ENCODE measurements around the gene LEO1.
"Not testable (repeated sequence)": the region's sequence is repeated elsewhere in the genome, so short reads cannot be mapped to it uniquely, and the experiment has no call there.

The LEO1 gene

DNA sequence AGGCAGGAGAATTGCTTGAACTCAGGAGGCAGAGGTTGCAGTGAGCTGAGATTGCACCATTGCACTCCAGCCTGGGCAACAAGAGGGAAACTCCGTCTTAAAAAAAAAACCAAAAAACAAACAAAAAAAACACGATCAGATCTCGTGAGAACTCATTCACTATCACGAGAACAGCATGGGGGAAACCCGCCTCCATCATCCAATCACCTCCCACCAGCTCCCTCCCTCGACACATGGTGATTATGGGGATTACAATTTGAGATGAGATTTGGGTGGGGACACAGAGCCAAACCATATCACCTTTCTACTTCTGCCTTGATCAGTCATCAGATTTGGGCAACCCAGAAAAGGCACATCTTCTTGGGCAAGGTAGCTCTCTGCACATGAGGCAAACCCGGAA, 31.5 kb upstream of the LEO1 start:
- not testable (repeated sequence) for DNase-seq

DNA sequence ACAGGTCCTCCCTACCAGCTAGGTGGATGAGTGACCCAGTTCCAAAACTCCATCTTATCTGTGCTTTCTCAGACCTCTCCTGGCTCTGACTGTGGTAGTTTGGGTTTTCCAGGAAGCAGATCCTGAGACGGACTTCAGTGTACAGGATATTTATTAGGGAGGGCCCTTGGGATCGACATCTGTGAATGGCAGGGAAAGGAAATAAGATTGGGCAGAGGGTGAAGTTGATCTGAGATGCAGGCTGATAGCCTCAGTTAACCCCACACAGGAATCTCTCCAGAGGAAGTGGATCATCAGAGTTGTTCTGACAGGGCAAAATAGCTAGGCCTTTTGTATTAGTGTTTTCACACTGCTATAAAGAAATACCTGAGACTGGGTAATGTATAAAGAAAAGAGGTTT, 30.8 kb upstream of the LEO1 start:
- no peak for DNase-seq

DNA sequence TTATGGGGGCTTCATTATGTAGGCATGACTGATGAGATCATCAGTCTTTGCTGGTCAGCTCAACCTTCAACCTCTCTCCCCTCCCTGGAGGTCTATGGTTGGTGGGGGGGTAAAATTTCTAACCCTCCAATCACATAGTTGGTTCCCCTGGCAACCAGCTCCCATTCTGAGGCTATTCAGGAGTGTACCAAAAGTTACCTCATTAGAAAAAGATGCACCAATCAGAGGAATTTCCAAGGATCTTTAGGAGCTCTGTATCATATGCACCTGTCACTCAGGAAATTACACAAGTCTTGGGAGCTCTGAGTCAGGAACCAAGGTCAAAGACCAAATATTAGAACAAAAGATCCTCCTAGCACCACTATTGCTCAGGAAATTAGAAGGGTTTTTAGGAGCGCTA, 21.4 kb upstream of the LEO1 start:
- no peak for DNase-seq

DNA sequence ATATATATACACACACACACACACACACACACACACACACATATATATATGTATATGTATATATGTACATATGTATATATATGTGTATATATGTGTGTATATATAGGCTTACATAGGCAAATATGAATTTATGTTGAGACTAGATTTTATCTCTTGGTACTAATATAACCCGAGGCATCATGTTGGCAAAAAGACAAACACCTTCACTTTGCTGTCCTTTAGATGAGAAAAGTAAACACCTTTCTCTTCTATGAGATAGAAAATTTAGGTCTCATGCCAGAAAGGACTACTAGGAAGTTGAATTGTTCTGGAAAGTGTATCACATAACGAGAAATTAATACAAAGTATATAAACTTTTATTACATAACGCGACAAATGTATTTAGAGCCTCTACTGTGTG, 19.6 kb upstream of the LEO1 start:
- DNase-seq: no peak

DNA sequence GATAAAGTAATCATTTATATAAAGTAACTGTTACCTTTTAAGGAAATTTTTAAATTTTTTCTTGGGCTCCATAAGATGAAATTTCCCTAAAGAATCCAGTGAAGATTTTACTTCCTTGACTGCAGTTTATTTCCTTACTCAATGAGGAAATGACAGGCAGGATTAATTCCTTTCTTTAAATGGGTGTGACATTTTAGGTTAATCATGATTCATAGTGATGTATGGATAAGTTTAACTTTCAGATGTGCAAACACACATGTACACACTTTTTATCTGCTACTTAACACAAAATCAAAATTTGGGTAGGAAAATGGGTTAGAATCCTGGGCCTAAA, 11.2 kb upstream of the LEO1 start:
- no peak for DNase-seq

DNA sequence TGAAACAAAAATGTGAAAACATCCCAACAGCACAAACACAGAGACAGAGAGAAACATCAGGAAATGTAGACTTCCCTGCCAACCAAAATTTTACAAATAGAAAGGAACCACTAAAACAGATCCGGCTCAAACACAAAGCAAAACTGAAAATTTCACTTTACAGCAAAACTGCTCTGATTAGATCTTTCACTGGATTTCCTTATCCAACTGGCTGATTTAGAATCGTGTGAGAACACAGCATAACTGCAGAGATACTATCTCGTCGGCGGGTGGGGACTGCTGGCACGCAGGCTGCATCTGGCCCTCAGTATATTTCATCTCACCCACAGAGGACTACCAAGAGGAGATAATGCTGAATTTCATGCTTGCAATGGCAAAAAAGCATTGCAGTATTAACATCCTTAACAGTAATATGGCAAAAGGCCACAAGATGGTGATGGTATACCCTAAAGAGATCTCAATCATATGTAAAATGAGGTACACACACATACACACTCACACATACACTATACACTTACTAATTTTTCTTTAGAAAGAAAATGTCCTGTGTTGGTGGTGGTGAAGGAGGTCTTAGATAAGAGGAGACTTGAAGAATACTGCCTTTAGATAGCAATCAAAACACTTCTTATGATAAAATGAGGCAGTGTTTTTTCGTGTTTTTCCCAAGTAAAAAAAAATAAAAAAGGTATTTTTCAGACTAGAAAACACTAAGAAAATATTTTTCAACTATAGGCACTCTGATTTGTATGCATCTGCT, 10.6 kb upstream of the LEO1 start:
- peak; percentile 73 for DNase-seq

DNA sequence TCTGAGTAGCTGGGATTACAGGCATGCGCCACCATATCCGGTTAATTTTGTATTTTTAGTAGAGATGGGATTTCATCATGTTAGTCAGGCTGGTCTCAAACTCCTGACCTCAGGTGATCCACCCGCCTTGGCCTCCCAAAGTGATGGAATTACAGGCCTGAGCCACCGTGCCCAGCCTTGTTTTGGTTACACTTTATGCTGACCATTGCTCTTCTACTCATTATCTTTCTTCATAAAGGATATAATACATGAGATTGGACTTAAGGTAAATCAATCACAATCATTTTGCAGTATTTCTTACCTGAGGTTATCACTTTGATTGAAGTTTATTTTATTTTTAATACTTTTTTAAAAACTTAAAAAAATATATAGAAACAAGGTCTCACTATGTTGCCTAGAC, 2.2 kb upstream of the LEO1 start:
- DNase-seq: no peak

DNA sequence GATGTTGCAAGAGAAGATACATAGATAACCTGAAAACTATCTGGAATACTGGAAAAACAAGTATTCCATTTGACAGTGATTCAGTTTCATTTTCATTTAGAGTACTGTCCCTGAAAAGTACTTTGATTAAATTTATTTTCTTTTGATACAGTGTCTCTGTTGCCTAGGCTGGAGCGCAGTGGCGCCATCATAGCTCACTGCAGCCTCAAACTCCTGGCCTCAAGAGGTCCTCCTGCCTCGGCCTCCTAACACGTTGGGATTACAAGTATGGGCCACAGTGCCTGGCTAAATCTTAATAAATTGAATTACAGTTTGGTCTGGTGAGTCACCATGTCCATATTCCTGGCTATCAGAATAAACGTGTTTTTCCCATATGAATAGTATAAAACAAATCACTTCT, 1.6 kb upstream of the LEO1 start:
- no peak for DNase-seq

DNA sequence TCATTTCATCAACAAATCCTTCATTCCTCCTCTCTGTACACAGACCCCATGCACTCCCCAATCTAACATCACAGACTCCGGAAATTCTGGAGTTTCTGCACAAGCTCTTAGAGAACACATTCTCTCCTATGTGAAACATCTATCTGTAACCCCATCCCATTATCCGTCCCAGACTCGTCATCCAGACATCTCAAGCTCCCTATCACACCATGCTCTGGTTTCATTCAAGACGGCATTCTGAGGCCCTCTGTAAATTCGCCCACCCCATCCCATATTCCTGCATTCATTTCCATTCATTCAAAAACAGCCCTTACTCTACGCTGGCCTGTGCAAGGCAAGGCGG, 575 bp downstream of the LEO1 start:
- DNase-seq: no peak

DNA sequence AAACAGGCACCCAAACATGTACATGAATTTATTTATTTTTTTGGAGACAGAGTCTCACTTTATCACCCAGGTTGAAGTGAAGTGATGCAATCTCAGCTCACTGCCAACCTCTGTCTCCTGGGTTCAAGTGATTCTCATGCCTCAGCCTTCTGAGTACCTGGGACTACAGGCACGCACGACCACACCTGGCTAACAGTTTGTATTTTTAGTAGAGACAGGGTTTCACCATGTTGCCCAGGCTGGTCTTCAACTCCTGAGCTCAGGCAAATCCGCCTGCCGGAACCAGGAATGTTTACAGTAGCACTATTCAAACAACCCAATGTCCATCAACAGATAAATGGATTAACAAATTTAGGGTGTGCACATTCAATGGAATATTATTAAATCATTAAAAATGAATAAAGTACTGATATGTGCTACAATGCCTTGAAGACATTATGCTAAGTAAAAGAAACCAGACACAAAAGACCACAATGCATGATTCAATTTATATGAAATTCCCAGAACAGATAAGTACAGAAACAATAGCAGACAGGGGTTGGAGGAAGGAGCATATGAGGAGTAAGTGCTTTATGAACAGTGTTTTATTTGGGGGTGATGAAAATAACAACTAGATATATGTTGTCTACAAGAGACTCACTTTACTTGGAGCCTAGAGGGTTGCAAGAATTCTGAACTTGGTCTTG, 1.3 kb downstream of the LEO1 start:
- no peak for DNase-seq

DNA sequence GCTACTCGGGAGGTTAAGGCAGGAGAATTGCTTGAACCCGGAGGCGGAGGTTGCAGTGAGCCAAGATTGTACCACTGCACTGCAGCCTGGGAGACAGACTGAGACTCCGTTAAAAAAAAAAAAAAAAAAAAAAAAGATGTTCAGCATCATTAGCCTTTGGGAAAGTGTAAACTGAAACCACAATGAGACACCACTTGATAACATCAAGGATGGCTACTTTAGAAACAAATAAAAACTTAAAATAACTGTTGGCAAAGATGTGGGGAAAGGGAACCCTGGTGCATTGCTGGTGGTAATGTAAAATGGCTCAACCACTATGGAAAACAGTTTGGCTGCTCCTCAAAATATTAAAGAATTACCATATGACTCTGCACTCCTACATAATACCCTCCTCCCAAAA, 1.9 kb downstream of the LEO1 start:
- DNase-seq: no peak

DNA sequence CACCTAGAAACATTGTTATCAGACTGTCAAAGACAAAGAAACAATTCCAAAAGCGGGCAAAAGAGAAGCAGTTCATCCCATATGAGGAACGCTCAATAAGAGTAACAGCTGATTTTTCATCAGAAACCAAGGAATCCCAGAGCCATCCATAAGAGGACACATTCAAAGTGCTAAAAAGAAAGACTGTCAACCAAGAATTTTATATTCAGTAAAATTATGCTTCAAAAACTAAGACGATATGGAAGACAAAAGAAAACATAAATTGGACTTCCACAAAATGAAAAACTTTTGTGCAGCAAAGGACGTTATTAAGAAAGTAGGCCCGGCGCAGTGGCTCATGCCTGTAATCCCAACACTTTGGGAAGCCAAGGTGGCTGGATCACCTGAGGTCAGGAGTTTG, 4.0 kb downstream of the LEO1 start:
- DNase-seq: no peak

DNA sequence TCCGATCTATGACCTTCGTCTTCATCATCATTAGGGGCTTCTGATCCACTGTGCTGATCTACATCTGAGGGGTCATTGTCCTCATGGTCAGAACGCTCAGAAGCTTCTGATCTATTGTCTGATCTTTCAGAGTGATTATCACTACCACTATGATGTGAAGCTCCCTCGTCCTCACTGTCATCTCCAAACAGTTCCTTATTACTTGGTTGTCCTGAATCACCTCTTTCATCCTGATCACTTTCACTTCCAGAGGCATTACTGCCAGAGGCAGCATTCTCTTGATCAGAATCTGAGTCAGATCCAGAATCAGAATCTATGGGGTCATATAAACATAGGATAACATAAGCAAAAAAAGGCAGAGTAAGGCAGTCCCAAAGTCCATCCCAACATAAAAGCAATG, 5.4 kb downstream of the LEO1 start:
- DNase-seq: no peak

DNA sequence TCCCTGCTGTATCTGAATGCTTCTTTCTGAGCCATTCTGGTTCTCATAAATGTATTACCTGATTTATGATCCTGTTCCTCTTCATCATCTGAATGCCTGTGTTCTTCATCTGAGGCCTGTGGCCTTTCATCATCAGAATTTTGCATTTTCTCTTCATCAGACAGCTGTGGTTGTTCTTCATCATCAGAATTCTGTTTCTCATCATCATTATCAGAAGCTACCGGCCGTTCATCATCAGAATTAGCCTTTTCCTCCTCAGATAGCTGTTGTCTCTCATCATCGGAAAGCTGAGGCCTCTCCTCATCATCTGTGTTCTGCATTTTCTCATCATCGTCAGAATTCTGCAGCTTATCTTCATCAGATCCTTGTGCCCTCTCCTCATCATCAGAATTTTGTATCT, 5.9 kb downstream of the LEO1 start:
- DNase-seq: no peak

DNA sequence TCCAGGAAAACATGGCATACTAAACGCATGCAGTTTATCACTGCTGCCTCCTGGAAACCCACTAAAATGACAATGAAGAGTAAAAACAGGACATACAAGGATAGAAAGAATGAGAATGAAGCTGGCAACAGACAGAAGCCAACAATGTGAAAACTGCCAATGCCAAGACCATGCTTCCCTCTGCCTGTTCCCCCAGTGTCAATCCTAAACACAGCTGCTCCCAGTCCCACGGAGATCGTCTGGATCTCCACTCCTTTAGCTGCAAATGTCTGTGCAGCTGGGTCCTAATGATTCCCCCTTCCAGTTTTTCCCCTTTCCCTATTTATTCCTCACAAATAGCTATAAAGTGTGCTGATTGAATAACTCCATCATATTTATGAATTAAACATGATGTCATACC, 16.1 kb downstream of the LEO1 start:
- no peak for DNase-seq

DNA sequence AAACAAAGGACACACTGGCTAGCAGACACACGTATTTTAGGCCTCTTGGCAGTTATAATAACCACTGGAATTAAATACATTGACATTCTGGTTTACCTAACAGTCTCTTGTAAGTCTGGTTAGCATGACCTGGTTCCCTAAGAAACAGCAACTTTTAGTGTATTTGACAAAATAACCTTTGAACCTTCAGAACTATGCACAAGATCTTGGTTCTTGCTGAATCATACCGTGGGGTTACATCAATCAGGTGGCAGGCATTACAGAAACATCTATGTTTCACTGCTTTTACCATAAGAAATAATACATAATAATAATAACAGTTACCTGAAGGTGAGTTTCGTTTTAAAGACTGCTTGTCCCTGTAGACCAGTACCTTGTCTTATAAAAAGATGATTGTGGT, 18.8 kb downstream of the LEO1 start:
- DNase-seq: no peak

DNA sequence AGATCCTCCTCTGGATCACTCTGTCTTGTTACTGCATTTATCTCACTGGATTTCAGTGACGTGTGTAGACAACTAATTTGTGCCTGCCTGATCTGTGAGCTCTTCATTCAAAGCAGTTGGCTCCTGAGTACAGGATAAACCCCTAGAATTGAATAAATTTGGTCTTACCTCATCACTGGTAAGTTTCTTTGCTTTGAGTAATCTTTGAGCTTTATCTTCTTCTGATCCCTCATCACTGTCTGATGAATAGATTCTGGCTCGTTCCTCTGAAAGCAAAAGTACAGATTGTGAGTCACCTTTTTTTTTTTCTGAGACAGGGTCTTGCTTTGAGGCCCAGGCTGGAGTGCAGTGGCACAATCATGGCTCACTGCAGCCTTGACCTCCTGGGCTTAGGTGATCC, 24.5 kb downstream of the LEO1 start:
- no peak for DNase-seq

DNA sequence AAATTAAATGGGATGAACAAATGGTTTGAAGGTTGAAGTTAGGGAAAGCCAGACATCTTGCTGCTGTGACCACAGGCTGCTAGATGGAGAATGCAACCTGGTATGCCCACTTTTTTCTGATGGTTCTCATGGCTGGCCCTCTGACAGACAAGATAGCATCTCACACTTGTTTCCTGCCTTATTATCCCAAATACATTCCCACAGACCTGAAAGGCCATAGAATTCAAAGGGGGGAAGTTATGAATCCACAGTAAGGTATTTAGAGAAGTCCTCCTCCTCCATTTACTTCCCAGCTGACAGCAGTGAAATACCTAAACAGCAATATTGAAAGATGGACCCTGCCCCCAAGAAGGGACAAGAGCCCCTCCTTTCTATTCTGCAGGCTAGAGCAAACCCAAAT, 32.4 kb downstream of the LEO1 start:
- no peak for DNase-seq

DNA sequence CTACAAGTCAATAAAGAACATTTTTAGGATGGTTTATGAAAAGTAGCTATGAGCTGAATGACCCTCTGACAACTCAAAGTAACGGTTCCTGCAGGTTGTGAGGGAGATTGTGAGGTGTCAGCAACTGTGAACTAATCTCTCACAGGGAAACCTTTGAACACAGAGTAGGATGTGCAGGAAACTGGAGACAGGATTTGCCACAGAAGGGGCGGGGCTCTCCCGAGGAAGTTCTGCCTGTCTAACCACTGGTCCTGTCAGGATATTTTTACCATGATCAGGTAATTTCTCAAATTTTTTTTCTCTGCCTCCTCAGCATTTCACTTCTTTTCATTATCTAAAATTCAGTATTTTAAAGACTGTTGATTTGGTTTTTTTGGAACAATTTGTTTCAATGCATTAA, 33.3 kb downstream of the LEO1 start:
- DNase-seq: no peak

DNA sequence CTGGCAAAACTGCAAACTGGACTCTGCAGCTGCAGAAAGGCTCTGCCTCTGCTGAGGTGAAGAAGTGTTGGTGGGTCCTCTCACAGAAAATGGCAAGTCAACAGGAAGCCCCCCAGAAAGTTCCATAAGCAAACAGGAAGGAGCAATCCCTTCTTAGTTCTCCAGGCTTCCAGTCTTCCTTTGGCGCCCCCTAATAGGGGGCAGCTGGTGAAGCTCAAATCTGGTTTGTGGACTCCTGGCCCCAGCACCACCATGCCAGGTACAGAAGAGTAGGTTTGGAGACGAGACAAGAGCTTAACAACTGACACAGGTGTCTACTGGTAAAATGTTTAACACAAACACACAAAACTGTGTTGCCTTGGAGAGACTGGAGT, 35.5 kb downstream of the LEO1 start:
- DNase-seq: no peak

DNA sequence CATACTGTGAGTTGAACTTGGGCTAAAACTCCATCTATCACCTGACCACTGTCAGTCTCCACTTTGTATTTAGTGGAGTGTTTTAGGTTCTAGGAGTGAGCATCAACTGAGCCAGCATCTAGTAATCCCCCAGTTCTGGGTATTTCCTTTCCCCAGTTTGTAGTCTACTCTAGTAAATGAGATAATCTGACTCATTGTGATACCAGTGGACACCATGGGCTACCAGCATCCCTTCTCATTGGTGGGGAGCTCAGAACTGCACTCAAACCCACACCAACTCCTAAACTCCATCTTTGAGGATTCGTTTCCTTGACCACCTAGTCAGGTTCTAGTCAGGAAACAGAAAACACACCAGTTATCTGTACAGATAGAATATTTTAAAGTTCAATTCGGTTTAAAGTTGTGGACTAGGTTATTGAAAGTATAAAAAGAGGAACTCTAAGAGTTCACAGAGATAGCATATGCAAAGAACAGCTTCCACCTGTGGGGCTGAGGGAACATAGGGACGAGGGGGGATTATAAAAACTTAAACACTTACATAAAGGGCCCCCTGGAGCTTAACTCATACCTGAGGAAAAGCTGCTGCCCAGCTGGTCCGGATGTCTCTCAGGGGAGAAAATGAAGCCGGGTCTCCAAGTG, 36.0 kb downstream of the LEO1 start:
- no peak for DNase-seq

DNA sequence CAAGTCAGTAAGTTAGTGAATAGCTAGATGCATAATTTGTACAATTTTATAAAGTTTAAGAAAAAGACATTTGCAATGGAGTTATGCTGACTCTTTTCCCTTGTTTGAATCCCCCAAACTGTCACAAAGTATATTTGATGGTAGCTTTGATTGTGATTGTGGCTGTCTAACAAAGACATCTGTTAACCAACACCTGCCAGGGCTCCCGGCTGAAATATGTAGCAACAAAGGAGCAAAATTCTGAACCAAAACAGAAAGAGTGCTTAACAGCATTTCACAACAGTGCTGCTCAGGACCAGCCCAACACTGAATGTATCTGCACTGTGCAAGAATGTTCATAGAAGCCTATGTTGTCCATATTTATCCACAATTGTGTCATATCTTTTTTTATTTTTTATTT, 39.4 kb downstream of the LEO1 start:
- DNase-seq: no peak

DNA sequence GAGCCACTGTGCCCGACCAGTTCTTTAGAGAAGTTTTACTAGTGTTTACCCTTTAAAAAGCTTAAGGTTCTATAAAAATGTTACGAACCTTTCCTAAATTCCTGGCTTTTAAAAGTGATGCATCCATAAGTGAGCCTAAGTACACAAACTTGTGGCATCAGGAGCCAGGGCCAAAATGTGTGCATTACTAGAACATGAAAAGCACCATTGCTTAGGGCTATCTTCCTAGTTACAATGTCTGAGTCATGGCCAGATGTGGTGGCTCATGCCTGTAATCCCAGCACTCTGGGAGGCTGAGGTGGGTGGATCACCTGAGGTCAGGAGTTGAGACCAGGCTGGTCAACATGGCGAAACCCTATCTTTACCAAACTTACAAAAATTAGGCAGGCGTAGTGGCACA, 39.9 kb downstream of the LEO1 start:
- no peak for DNase-seq

DNA sequence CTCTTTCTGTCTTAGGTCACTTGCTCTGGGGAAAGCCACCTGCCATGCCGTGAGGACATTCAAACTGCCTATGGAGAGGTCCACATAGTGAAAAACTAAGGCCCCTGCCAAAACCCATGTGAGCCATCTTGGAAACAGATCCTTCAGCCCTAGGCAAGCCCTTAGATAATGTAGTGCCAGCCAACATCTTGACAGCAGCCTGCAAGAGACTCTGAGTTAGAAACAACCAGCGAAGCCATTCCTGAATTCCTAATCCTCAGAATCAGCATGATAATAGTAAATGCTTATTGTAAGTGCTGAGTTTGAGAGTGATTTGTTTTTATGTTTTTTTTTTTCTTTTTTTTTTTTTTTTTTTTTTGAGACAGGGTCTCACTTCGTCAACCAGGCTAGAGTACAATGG, 40.6 kb downstream of the LEO1 start:
- DNase-seq: no peak

DNA sequence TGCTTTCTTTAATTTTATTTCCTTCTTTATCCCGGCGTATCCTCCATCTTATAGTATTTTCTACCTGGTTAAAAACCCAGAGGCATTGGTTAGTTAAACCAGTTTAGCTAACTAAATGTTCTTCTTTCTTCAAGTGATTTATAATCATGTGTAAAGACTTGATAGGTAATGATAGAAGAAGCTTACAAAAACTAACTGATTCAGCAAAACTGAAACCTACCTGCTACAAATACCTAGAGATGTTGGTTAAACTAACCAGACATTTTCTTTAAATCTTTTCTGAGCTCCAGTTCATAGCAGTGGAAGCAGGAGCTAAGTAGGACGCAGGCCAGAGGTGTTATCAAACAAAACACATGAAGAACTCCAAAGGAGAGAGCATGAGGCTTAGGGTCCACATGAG, 44.8 kb downstream of the LEO1 start:
- DNase-seq: no peak
